Liver (tissue), 9 donors: Measurements from ENCODE around the gene CCDC12. TPM values are rescaled to one million over a fixed set of nuclear protein-coding genes. Genes with fewer than 3 reads are reported as not detected.

ENCODE experiments used
- DNase-seq: peaks from one replicate; pipeline ENCODE4 v3.0.0-alpha.2; 2017; ENCODE audit warnings: low spot score
- H3K27ac ChIP-seq, 2 donors: one replicate each; pipeline ENCODE4 v1.7.0; 2013; ENCODE audit warnings: inconsistent platforms in 2 of 2, low read length in 2 of 2, control low read depth in 1 of 2, low read depth in 1 of 2, mild to moderate bottlenecking in 1 of 2
- H3K27me3 ChIP-seq, 4 donors: one replicate each; pipeline versions ENCODE4 v1.6.1 to v1.7.0; 2013; ENCODE audit warnings: low read length in 3 of 4, inconsistent platforms in 1 of 4, mild to moderate bottlenecking in 1 of 4, moderate library complexity in 1 of 4; ENCODE audit not compliant: control insufficient read depth in 4 of 4, insufficient read depth in 4 of 4
- H3K36me3 ChIP-seq, 4 donors: one replicate each; pipeline versions ENCODE4 v1.6.1 to v1.7.0; 2013; ENCODE audit warnings: low read length in 3 of 4, mild to moderate bottlenecking in 3 of 4, low read depth in 1 of 4, moderate library complexity in 1 of 4; ENCODE audit not compliant: control insufficient read depth in 4 of 4, insufficient read depth in 3 of 4
- H3K4me1 ChIP-seq, 4 donors: one replicate each; pipeline versions ENCODE4 v1.6.1 to v1.7.0; 2013; ENCODE audit warnings: low read length in 3 of 4, mild to moderate bottlenecking in 3 of 4, moderate library complexity in 1 of 4; ENCODE audit not compliant: control insufficient read depth in 4 of 4, insufficient read depth in 4 of 4
- H3K4me3 ChIP-seq, 3 donors: one replicate each; pipeline versions ENCODE4 v1.6.1 to v1.7.0; 2013; ENCODE audit warnings: low read length in 3 of 3, control low read depth in 1 of 3, low read depth in 1 of 3, mild to moderate bottlenecking in 1 of 3
- H3K9ac ChIP-seq, 2 donors: one replicate each; pipeline ENCODE4 v1.7.0; 2013; ENCODE audit warnings: low read length in 2 of 2, mild to moderate bottlenecking in 2 of 2, moderate library complexity in 2 of 2, control low read depth in 1 of 2, low read depth in 1 of 2
- H3K9me3 ChIP-seq, 4 donors: one replicate each; pipeline versions ENCODE4 v1.6.1 to v1.7.0; 2013; ENCODE audit warnings: low read length in 3 of 4; ENCODE audit not compliant: control insufficient read depth in 4 of 4
- CTCF ChIP-seq: fragments of 150-350 bp; IDR thresholded peaks from 2 replicates; pipeline ENCODE4 v1.5.1; 2017; ENCODE audit warnings: improper control_type of control experiment, low read depth, low read length; ENCODE audit not compliant: missing input control
- EGR1 ChIP-seq, 2 donors: IDR thresholded peaks; 2 replicates each; pipeline ENCODE4 v1.6.1; 2016 to 2018; ENCODE audit warnings: antibody characterized with exemption in 2 of 2, low read depth in 2 of 2
- FOXA2 ChIP-seq: IDR thresholded peaks from 2 replicates; pipeline ENCODE4 v1.6.1; 2016; ENCODE audit warnings: antibody characterized with exemption
- GABPA ChIP-seq, 2 donors: IDR thresholded peaks in 1 of 2; conservative IDR thresholded peaks in 1 of 2; 2 replicates each; pipeline ENCODE4 v1.6.1; 2016; ENCODE audit warnings: antibody characterized with exemption in 2 of 2, mild to moderate bottlenecking in 1 of 2, moderate library complexity in 1 of 2
- HNF4G ChIP-seq: IDR thresholded peaks from 2 replicates; pipeline ENCODE4 v1.6.1; 2016; ENCODE audit warnings: antibody characterized with exemption
- JUND ChIP-seq, 2 donors: IDR thresholded peaks; 2 replicates each; pipeline ENCODE4 v1.6.1; 2016; ENCODE audit warnings: antibody characterized with exemption in 2 of 2
- MAX ChIP-seq: IDR thresholded peaks from 2 replicates; pipeline ENCODE4 v1.6.1; 2016; ENCODE audit warnings: antibody characterized with exemption
- NR2F2 ChIP-seq: IDR thresholded peaks from 2 replicates; pipeline ENCODE4 v1.6.1; 2016; ENCODE audit warnings: antibody characterized with exemption
- RAD21 ChIP-seq, 2 donors: IDR thresholded peaks; 2 replicates each; pipeline ENCODE4 v1.6.1; 2016; ENCODE audit warnings: antibody characterized with exemption in 2 of 2, mild to moderate bottlenecking in 2 of 2
- RXRA ChIP-seq, 2 donors: IDR thresholded peaks; 2 replicates each; pipeline ENCODE4 v1.6.1; 2017 to 2018; ENCODE audit warnings: antibody characterized with exemption in 2 of 2, mild to moderate bottlenecking in 1 of 2
- SP1 ChIP-seq: IDR thresholded peaks from 2 replicates; pipeline ENCODE4 v1.6.1; 2018; ENCODE audit warnings: antibody characterized with exemption, mild to moderate bottlenecking
- TAF1 ChIP-seq: conservative IDR thresholded peaks from 2 replicates; pipeline ENCODE4 v1.6.1; 2016; ENCODE audit warnings: antibody characterized with exemption, mild to moderate bottlenecking
- YY1 ChIP-seq: IDR thresholded peaks from 2 replicates; pipeline ENCODE4 v1.6.1; 2016; ENCODE audit warnings: antibody characterized with exemption, mild to moderate bottlenecking
- ZBTB33 ChIP-seq: IDR thresholded peaks from 2 replicates; pipeline ENCODE4 v1.6.1; 2016; ENCODE audit warnings: antibody characterized with exemption
- WGBS: extraction: QIAGEN DNeasy Blood & Tissue Kit; methylation state at CpG from one replicate; pipeline ENCODE4 v1.1.7; 2013; 5-methylcytosine and 5-hydroxymethylcytosine counted together
- polyA plus RNA-seq, 2 donors: library from polyadenylated mRNA; stranded (reverse) in 1 of 2; unstranded in 1 of 2; fragments of 200-250 nt in 1 of 2; fragments of >200 nt in 1 of 2; fragmentation: Nextera tagmentation in 1 of 2; extraction: Ambion mirVana in 1 of 2; gene quantifications; one replicate each; pipeline versions ENCODE4 v1.2.1 to v1.2.3, GENCODE V29; 2013 to 2015
- total RNA-seq, 2 donors: library from RNA; depleted of rRNA; stranded (reverse); fragments of >200 nt; gene quantifications; one replicate each; pipeline ENCODE4 v1.2.3, GENCODE V29; 2014
- donor health status: healthy.
- donor health status: healthy.
- donor health status: healthy.
- donor health status: healthy.
- donor health status: healthy.

The CCDC12 gene
- total and polyA plus RNA-seq, 4 donors, result 8.5 to 35.1 (median 26.6) TPM

- Histone ChIP-seq H3K9me3 (no peaks in the 10 kb centered on the region), H3K4me3 (no peak overlapping the region), H3K36me3 (peaks cover 0 to 2% (median 0%) of the 10 kb centered on the region in 4 donors), H3K27me3 (no peaks in the 10 kb centered on the region), H3K4me1 (peaks cover 19 to 46% (median 31%) of the 10 kb centered on the region in 4 donors), H3K27ac (no peak overlapping the region), H3K9ac (no peak overlapping the region)
- no peak for DNase-seq
- 96% methylated on average over 1 of the region's 1 CpG for WGBS
- TF ChIP-seq CTCF (no peak), EGR1 (IDR thresholded peaks at IDR 0.05; ENCODE audit: low read depth in 2 of 2) (no peak), SP1 (no peak), YY1 (no peak), ZBTB33 (no peak), GABPA (IDR thresholded peaks at IDR 0.05 in 1 of 2, conservative IDR thresholded peaks at IDR 0.05 in 1 of 2) (no peak), TAF1 (no peak), HNF4G (no peak), NR2F2 (no peak), RAD21 (IDR thresholded peaks at IDR 0.05) (no peak), JUND (IDR thresholded peaks at IDR 0.05) (no peak), FOXA2 (no peak)
Observed at GRCh38 chr3:46960835-46961234, 15.7 kb downstream of the CCDC12 start.

- Histone ChIP-seq H3K36me3 (peaks cover 0 to 2% (median 0%) of the 10 kb centered on the region in 4 donors), H3K4me1 (peaks cover 17 to 40% (median 25%) of the 10 kb centered on the region in 4 donors), H3K27ac (peak overlapping the region in 1 of 2 donors; percentile 33), H3K27me3 (no peaks in the 10 kb centered on the region), H3K4me3 (no peak overlapping the region), H3K9me3 (no peaks in the 10 kb centered on the region), H3K9ac (no peak overlapping the region)
- WGBS, result 62% methylated on average over 4 of the region's 4 CpGs
- TF ChIP-seq ZBTB33, result no peak
- TF ChIP-seq RXRA (IDR thresholded peaks at IDR 0.05), result no peak
- TF ChIP-seq MAX, result no peak
- no peak for DNase-seq
Observed at GRCh38 chr3:46960081-46960701, 16.4 kb downstream of the CCDC12 start.
